ENCODE measurements around the gene SMIM35.

- no peak for TF ChIP-seq CTCF (IDR thresholded peaks at IDR 0.05)
- no peak for TF ChIP-seq POLR2A (IDR thresholded peaks at IDR 0.05)
These were observed 4.9 kb upstream of the SMIM35 start for GRCh38 chr11:118091690-118092089.
